T-helper 2 cell treated with Interferon-gamma antibody and Interleukin-4, amounts not matched to agents 100 ng/mL and 5 ng/mL, for 36 hours (primary cell): Measurements from ENCODE around the gene LIPG. TPM values are rescaled to one million over a fixed set of nuclear protein-coding genes. Genes with fewer than 3 reads are reported as not detected.

Experiments used
- intact Hi-C: fragments of 100-400 bp; cut with micrococcal nuclease; formaldehyde crosslinking; loops from one replicate; pipeline ENCODE4 v1.15.1; 2023
- total RNA-seq: library from RNA; stranded (reverse); gene quantifications from 2 replicates; pipeline ENCODE4 v1.2.3, GENCODE V29; 2022

Gene LIPG
- total RNA-seq, 1 donor from 2014 or later: 0.64 TPM

DNA sequence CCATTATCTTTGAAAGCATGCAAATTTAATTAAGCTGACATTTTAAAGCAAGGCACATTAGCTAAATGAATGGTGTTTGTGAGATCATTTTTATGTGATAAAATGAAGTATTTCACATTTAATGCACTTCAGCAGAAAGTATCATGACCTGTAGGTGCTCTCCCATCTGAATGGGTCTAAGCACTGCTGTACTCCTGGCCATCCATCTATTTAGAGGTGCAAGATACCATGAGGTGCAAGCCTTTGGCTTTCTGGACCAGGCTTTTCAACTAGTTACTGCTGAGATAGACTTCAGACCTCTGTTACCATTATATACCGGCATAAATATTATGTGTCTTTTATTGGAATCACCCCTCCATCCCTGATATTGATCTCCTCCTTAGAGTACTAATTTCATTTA lies 15.6 kb upstream of the LIPG start:
- intact Hi-C loops: no loop called here

DNA sequence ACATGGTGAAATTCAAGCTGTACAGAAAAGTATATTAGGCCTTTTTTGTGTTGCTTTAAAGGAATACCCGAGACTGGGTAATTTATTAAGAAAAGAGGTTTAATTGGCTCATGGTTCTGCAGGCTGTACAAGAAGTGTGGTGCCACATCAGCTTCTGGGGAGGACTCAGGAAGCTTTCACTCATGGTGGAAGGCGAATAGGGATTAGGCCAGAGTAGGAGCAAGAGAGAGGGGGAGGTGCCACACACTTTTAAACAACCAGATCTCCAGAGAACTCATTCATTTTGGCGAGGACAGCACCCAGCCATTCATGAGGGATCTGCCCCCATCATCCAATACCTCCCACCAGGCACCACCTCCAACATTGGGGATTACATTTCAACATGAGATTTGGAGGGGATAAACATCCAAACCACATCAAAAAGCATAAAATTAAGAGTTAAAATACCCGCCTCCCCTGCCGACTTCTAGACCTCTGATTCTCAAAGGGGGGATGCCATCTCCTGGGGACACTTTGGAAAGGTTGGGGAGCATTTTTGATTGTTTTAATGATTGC lies 15.1 kb upstream of the LIPG start:
- intact Hi-C loops: no loop called here

DNA sequence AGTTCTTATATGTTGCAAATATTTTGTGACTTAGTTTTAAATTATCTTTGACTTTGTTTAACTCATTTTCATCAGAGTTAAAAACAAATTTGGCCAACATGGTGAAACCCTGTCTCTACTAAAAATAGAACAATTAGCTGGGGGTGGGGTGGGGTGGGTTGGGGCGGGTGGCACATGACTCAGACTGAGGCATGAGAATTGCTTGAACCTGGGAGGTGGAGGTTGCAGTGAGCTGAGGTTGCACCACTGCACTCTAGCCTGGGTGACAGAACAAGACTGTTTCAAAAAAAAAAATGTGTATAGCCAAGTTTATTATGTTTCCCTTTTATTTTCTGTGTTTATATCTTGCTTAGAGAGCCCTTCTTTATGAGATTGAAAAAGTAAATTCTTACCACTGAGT lies 14.2 kb upstream of the LIPG start:
- intact Hi-C loops: no loop called here

DNA sequence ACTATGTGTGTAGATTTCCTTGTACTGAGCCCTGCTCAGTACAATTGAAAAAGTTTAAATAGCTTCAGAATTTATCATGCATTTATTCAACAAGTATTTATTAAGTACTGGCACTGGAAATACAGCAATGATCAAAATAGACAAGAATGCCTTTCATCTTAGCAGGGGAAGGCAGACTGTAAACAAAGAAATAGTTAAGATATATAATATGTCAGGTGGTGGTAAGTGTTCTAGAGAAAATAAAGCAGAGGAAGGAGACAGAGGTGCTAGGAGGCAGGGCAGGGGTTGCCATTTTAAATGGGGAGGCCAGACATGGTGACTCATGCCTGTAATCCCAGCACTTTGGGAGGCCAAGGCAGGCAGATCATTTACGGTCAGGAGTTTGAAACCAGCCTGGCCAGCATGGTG lies 13.6 kb upstream of the LIPG start:
- intact Hi-C loops: no loop called here

GRCh38 chr18:49550621-49551339 lies 11.1 kb upstream of the LIPG start:
- intact Hi-C loops: no loop called here

- intact Hi-C loops: no loop called here
These were observed 8.9 kb upstream of the LIPG start for GRCh38 chr18:49553003-49553402.

DNA sequence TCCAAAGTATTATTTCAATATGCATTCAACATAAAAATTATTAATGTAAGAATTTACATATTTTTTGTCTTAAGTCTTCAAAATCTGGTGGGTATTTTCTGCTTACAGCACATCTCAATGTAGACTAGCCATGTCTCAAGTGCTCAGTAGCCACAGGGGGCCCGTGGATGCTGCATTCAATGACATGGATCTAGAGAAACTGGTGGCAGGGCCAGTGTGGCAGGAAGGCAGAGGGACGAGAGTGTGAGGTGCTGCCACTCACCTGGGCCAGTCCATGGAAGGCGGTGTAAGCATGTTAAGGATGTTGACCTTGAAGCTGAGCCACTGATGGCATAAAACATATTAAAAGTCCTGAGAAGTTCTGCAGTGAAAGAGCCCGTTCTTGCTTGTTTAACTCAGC lies 6.2 kb upstream of the LIPG start:
- intact Hi-C loops: no loop called here

DNA sequence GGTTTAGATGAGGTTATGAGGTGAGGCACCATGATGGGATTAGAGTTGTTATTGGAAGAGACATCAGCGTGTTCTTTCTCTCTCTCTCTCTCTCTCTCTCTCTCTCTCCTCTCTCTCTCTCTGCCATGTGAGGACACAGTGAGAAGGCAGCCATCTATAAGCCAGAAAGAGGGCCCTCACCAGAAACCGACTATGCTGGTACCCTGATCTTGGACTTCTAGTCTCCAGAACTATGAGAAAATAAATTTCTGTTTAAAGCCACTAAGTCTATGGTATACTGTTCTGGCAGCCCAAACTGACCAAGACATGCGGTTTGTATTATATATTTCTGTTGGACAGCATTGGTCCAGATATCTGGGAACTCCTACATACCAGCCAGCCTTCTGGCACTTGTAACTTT lies 3.5 kb upstream of the LIPG start:
- intact Hi-C loops: no loop called here

DNA sequence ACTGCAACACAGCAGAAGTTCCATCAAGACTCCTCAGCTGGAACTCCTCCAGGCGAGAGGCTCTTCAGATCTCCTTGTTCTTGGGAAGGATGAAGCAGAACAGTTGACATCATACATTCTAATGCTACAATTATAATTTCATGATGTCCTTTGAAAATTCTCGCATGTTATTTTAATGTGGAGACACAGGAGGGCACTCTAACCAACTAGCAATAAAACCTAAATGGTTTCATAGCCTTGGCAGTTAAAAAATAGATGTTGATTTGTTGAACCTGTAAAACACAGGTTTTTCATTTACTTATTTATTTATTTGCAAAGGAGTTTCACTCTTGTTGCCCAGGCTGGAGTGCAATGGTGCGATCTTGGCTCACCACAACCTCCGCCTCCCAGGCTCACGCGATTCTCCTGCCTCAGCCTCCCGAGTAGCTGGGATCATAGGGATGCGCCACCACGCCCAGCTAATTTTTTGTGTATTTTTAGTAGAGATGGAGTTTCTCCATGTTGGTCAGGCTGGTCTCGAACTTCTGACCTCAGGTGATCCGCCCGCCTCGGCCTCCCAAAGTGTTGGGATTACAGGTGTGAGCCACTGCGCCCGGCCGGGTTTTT lies 2.4 kb upstream of the LIPG start:
- intact Hi-C loops: loop anchor here (1.0 kb wide), 1 partner anchor 299 kb away; no protein-coding TSS in a partner anchor

- intact Hi-C loops: no loop called here
These were observed 1.6 kb upstream of the LIPG start for GRCh38 chr18:49560277-49560623.

DNA sequence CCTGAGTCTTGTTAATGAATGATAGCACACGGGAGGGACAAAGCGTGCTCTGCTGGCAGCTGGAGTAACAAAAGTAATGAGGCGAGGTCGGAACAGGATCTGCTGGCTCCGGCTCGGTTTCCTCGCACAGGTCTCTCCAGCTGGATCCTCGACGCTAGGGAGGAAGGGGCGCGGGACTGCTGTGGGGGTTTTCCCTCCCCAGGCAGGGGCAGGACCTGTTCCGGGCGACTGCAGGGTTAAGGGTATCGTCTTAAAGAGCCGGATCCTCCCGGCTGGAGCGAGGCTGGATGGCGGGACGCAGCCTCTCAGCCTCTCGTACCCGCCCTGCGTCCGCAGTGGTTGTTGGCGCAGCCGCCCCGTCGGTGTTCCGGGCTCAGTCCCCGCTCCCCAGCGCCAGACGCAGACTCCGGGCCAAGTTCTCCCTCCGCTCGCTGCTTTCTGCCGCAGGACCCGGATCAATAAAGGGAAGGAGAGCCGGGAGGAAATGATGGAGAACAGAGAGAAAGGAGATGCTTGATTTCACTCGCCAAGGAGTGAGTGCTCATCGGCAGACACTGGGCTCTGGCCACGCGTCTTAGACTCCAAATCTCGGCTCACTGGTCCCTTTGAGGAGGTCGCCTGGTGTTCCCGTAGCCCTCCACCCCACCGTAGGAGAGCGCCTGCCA lies 1.1 kb upstream of the LIPG start:
- intact Hi-C loops: no loop called here

DNA sequence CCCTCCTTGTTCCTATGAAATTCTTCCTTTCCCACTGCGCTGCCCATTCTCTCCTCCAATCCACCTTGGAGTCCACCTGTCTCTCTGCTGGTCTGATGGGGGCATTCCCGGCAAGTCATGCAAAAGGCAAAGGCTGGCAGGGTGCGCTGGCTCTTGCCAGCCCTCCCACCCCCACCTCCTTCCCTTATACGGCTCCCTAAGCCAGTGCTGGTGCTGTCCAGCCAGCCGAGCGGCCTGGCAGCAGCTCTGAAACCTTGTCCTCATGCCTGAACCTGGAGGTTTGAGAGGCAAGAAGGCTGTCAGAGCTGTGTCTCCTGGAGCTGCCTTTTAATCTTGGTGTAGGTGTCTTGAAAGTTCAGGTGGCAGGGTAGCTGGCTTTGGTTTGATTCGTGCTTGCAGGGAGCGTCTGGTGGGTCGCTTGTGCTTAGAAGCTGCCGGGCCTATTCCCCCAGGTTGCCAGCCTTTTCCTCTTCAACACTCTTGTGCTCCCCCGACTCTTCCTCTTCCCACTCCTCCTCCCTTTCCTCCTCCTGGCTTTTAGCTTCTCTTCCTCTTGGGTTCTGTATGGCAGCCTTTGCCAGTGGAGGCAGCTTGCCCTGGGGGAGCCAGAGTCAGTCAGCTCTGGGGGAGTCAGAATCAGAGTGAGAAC lies 748 bp downstream of the LIPG start:
- intact Hi-C loops: no loop called here

DNA sequence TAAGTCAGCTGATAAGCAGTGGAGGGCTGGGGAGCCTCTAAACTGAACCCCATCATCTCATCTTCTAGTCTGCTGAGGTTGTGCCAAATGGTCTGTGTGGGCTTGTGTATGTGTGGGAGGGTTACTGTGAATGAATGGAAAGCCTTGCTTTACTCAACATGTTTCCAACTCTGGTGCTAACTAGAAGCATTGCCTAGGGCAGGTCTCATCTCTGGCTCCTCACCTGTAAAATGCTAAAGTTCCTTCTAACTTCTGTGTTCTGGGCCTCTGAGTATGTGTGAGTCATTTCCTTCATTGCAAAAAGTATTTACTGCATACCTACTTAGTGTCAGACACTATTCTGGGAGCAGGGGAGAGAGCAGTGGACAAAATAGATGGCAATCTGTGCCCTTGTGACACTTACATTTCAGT lies 1.3 kb downstream of the LIPG start:
- intact Hi-C loops: no loop called here

DNA sequence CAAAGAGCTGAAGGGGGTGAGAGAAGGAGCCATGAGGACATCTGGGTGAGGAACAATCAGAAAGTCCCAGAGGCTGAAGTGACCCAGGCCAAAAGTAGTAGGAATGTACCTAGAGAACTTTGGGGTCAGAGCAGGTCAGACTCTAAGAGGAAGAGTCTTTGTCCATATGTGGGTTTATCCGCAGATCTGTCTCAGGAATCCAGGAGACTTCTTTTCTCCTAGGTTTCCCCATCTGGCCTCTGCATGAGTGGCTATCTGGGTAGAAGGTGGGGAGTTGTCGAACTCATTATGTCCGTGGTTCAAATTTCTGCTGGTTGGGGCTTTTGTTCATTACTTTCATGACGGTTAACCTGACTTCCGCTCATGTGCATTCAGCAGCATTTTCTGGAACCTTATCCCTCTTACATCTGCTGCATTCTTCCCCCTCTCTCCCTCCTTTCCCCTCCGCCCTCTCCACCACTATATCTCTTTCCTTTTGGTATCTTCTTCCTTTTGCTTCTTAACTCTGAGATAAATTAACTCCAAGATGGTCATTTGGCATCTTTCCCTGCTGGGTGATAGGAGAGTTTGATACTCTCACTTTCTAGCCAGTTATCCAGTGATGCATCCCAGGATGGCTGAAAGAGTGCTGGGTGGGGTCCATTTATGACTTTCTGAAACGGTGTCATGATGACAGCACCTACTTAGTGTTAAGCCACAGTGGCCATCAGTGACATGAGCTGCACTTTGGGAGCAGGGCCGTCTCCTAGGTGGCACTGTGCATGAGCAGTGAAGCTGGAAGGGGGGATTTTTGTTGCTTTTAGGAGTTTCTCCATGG lies 2.1 kb downstream of the LIPG start:
- intact Hi-C loops: no loop called here

- intact Hi-C loops: no loop called here
These were observed 2.6 kb downstream of the LIPG start for GRCh38 chr18:49564518-49564834.

GRCh38 chr18:49565101-49565500 lies 3.2 kb downstream of the LIPG start:
- intact Hi-C loops: no loop called here

- intact Hi-C loops: no loop called here
These were observed 3.8 kb downstream of the LIPG start for GRCh38 chr18:49565612-49566011.

- intact Hi-C loops: no loop called here
These were observed 4.4 kb downstream of the LIPG start for GRCh38 chr18:49566217-49566770.

- intact Hi-C loops: no loop called here
These were observed 5.1 kb downstream of the LIPG start for GRCh38 chr18:49566985-49567384.

- intact Hi-C loops: no loop called here
These were observed 7.9 kb downstream of the LIPG start for GRCh38 chr18:49569724-49570123.

DNA sequence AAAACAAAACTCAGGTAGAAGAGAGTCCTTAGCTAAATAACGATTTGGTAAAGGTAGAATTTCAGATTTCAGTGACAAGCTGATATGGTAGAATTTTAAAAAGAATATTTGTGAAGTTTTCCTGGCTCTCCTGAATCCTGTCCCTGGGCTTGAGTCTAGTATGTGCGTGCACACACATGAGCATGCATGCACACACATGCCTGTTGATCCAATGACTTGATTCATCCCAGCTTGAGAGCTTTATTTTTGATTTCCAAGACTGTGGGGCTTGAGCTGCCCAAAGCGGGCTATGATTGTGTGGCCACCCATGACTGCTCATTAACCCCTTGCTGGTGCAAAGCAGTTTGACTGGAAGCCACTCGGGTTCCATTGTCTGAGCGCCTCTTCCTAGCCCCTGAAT lies 9.0 kb downstream of the LIPG start:
- intact Hi-C loops: no loop called here
